ENCODE measurements around the gene MAEL.

- TF ChIP-seq CTCF (IDR thresholded peaks at IDR 0.05) (no peak), REST (IDR thresholded peaks at IDR 0.05; ENCODE audit: insufficient read depth in 1 of 2, low read depth in 2 of 2, low read length in 1 of 2) (no peak), POLR2AphosphoS5 (IDR thresholded peaks at IDR 0.05; ENCODE audit: low read depth, low read length) (no peak), TCF7L2 (IDR thresholded peaks at IDR 0.05; ENCODE audit: low read depth, low read length) (no peak), SIN3A (IDR thresholded peaks at IDR 0.05; ENCODE audit: borderline replicate concordance, insufficient read depth, low read depth, low read length) (no peak)
These were observed 62.8 kb downstream of the MAEL start for GRCh38 chr1:167051907-167052306.

Data from Panc1 (cell line).